ENCODE measurements around the gene HSPB6. TPM values are rescaled to one million over a fixed set of nuclear protein-coding genes. Genes with fewer than 3 reads are reported as not detected.

The HSPB6 gene, protein sequence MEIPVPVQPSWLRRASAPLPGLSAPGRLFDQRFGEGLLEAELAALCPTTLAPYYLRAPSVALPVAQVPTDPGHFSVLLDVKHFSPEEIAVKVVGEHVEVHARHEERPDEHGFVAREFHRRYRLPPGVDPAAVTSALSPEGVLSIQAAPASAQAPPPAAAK
- 0.93 TPM for total RNA-seq (2021; ENCODE audit: unreplicated experiment)
- polyA plus RNA-seq (2012), result 0.77 and 0.99 TPM in 2 replicates
- percentile 28 among the genes with signal in this experiment for Bru-seq, nascent RNA
- percentile 32 among the genes with signal in this experiment for BruChase-seq, experiment 1, labeled RNA remaining after a 6-hour chase
- BruChase-seq, experiment 2, labeled RNA remaining after a 2-hour chase, result percentile 26 among the genes with signal in this experiment
- long read RNA-seq, partial matches to known transcripts, result 1 of 1 reads
- long read RNA-seq, other reads (novel, unspliced or antisense), result 0 of 1 reads

DNA sequence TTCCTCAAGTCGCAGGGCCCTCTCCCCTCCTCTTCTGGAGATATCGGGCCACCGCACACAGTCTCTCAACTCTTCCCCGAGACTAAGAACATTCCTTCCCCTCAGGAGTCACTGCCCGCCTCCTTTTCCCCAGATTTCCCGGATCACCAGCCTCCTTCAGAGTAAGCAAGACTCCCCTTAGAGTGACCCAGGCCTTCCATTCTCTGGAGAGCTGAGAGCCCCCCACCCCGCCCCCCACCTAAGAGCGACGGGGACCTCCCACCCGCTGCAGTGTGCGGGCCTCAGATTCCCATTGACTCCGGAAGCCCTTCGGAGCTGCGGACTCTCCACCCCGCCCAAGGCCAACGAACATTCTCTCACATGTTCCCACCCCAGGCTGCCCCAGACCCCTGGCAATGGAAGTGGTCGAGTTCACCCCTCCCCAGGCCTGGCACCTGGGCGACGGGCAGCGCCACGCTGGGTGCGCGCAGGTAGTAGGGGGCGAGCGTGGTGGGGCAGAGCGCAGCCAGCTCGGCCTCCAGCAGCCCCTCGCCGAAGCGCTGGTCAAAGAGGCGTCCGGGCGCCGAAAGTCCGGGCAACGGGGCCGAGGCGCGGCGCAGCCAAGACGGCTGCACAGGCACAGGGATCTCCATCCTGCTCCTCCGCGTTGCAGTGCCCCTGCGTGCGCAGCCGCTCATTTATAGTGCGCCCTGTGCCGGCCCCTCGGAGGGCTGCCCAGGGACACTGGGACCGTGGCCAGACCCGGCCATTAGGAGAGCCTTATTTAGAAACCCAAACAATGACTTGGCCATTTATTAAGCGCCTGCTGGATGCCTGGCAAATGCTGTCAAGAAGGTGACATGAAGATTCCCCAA lies at the start of gene HSPB6:
Gene HSPB6 (minus strand): TSS at position 653 of the 854 bp plus-strand sequence. CDS start 21 bp downstream, at position 632.
- ChIA-PET CTCF (interaction anchor here (1.0 kb wide), 1 partner anchor 8 kb away, joined by 5 read pairs; the partner anchor contains the start of gene LIN37), POLR2A (interaction anchor here (0.9 to 2.3 kb wide), 4 partner anchors 8 to 12 kb away, joined by 3 to 20 read pairs (median 4); partner anchors contain the start of genes LIN37, PSENEN and U2AF1L4), RAD21 (ENCODE audit: low non-redundant PET in 1 of 2, low total read pairs in 2 of 2, uncharacterized antibody in 2 of 2, unreplicated experiment in 2 of 2) (no interaction called here)
- intact Hi-C loops (cut with micrococcal nuclease), result no loop called here
- Histone ChIP-seq H4K20me1 (ENCODE audit: insufficient read depth) (no peaks in the 10 kb centered on the region), H3K27ac (ENCODE audit: low read depth, low read length) (peak within 1 kb of the TSS; percentile 75), H3K4me3 (replicated peaks in 1 of 2; ENCODE audit: low read depth in 1 of 2, low read length in 2 of 2) (peak within 1 kb of the TSS; percentile 92 to 96), H3K9ac (ENCODE audit: low read length) (peak within 1 kb of the TSS; percentile 56), H3K9me2 (ENCODE audit: insufficient read depth) (no peaks in the 10 kb centered on the region), H3K4me2 (ENCODE audit: low read length) (peak within 1 kb of the TSS; percentile 83), H2AFZ (ENCODE audit: low read depth, low read length, poor library complexity, severe bottlenecking) (no peak within 1 kb of the TSS), H3K36me3 (ENCODE audit: control insufficient read depth in 1 of 2, insufficient read depth in 2 of 2, low read length in 2 of 2) (peaks cover under 1 to 12% of the 10 kb centered on the region in 2 experiments; a peak in 3 of 4 replicates), H3K9me3 (ENCODE audit: control insufficient read depth in 1 of 2, insufficient read depth in 1 of 2, low read depth in 1 of 2, low read length in 2 of 2) (no peaks in the 10 kb centered on the region), H3K79me2 (ENCODE audit: insufficient read depth, low read length) (peaks cover 17% of the 10 kb centered on the region), H3K4me1 (ENCODE audit: control insufficient read depth in 1 of 2, insufficient read depth in 2 of 2, low read length in 2 of 2) (peaks cover 14 to 25% of the 10 kb centered on the region in 2 experiments), H3K27me3 (ENCODE audit: insufficient read depth, low read length) (no peaks in the 10 kb centered on the region)
- BruUV-seq (replicated peaks), result no TSS peak
- ATAC-seq, result no peak
- no peak for TF ChIP-seq RAD21 (IDR thresholded peaks at IDR 0.05; ENCODE audit: low read depth)
- no peak for TF ChIP-seq TCF7L2 (IDR thresholded peaks at IDR 0.05; ENCODE audit: borderline replicate concordance, extremely low read depth, insufficient read depth, insufficient read length)
- no peak for TF ChIP-seq POLR2AphosphoS5 (IDR thresholded peaks at IDR 0.05; ENCODE audit: low read depth, low read length)
- TF ChIP-seq SIN3A (IDR thresholded peaks at IDR 0.05; ENCODE audit: low read depth), result no peak
- TF ChIP-seq YY1 (IDR thresholded peaks at IDR 0.05; ENCODE audit: extremely low read depth, insufficient replicate concordance, low read depth, low read length), result no peak
- TF ChIP-seq, protein P1, sequence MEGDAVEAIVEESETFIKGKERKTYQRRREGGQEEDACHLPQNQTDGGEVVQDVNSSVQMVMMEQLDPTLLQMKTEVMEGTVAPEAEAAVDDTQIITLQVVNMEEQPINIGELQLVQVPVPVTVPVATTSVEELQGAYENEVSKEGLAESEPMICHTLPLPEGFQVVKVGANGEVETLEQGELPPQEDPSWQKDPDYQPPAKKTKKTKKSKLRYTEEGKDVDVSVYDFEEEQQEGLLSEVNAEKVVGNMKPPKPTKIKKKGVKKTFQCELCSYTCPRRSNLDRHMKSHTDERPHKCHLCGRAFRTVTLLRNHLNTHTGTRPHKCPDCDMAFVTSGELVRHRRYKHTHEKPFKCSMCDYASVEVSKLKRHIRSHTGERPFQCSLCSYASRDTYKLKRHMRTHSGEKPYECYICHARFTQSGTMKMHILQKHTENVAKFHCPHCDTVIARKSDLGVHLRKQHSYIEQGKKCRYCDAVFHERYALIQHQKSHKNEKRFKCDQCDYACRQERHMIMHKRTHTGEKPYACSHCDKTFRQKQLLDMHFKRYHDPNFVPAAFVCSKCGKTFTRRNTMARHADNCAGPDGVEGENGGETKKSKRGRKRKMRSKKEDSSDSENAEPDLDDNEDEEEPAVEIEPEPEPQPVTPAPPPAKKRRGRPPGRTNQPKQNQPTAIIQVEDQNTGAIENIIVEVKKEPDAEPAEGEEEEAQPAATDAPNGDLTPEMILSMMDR (IDR thresholded peaks at IDR 0.05 in 2 of 3, conservative IDR thresholded peaks at IDR 0.05 in 1 of 3; ENCODE audit: borderline replicate concordance in 1 of 3, insufficient read depth in 1 of 3, low read depth in 2 of 3, low read length in 2 of 3), result no peak
- no peak for TF ChIP-seq CEBPB (IDR thresholded peaks at IDR 0.05; ENCODE audit: low read depth)
- TF ChIP-seq ZNF274 (IDR thresholded peaks at IDR 0.05; ENCODE audit: low read depth, low read length), result no peak
- no peak for TF ChIP-seq CBX3 (IDR thresholded peaks at IDR 0.05; ENCODE audit: low read depth)
- no peak for TF ChIP-seq JUND (IDR thresholded peaks at IDR 0.05)
- TF ChIP-seq ELF1 (IDR thresholded peaks at IDR 0.05; ENCODE audit: borderline replicate concordance, low read depth), result no peak
- TF ChIP-seq EZH2 (IDR thresholded peaks at IDR 0.05), result no peak
- no peak for DNase-seq (ENCODE audit: low read depth, low spot score)
